Neural crest cell (in vitro differentiated cells): ENCODE results near the gene EMILIN1. TPM values are rescaled to one million over a fixed set of nuclear protein-coding genes. Genes with fewer than 3 reads are reported as not detected.

Experiments used
- DNase-seq: peaks from one replicate; pipeline ENCODE4 v3.0.0; 2021; ENCODE audit warnings: low read depth, mixed read lengths, low spot score
- H3K27ac Mint-ChIP-seq: one replicate; pipeline ENCODE4 v1.8.0; 2021; ENCODE audit warnings: mild to moderate bottlenecking, mixed read lengths; ENCODE audit not compliant: unreplicated experiment
- H3K27me3 Mint-ChIP-seq: 2 replicates; pipeline ENCODE4 v1.8.0; 2021; ENCODE audit warnings: low read depth, mild to moderate bottlenecking, mixed read lengths
- H3K36me3 Mint-ChIP-seq: 2 replicates; pipeline ENCODE4 v1.8.0; 2021; ENCODE audit warnings: low read depth, mild to moderate bottlenecking, mixed read lengths
- H3K4me1 Mint-ChIP-seq: 2 replicates; pipeline ENCODE4 v1.8.0; 2021; ENCODE audit warnings: mixed read lengths
- H3K4me3 Mint-ChIP-seq: one replicate; pipeline ENCODE4 v1.8.0; 2021; ENCODE audit warnings: mild to moderate bottlenecking, mixed read lengths
- H3K9me3 Mint-ChIP-seq: 2 replicates; pipeline ENCODE4 v1.8.0; 2021; ENCODE audit warnings: mixed read lengths
- CTCF ChIP-seq: fragments of 200-600 bp; sonication (generic); conservative IDR thresholded peaks from 2 replicates; pipeline ENCODE4 v1.5.0; 2021; ENCODE audit warnings: antibody characterized with exemption, mild to moderate bottlenecking
- total RNA-seq: library from RNA; stranded (reverse); gene quantifications from 2 replicates; pipeline ENCODE4 v1.2.1, GENCODE V29; 2021

EMILIN1 gene
- total RNA-seq, 1 donor from 2014 or later = 24.1 TPM

GRCh38 chr2:27093430-27094352, 15.3 kb downstream of the EMILIN1 start:
- H3K36me3 Mint-ChIP-seq = no peaks in the 10 kb centered on the region
- DNase-seq = no peak
- peaks cover 11% of the 10 kb centered on the region for H3K4me1 Mint-ChIP-seq
- H3K9me3 Mint-ChIP-seq = no peaks in the 10 kb centered on the region
- H3K27ac Mint-ChIP-seq = peak overlapping the region; percentile 71
- no peak for TF ChIP-seq CTCF
- no peaks in the 10 kb centered on the region for H3K27me3 Mint-ChIP-seq
- no peak overlapping the region for H3K4me3 Mint-ChIP-seq

GRCh38 chr2:27094353-27094984, 16.1 kb downstream of the EMILIN1 start:
- H3K9me3 Mint-ChIP-seq = no peaks in the 10 kb centered on the region
- no peak for DNase-seq
- H3K4me3 Mint-ChIP-seq = no peak overlapping the region
- H3K27ac Mint-ChIP-seq = no peak overlapping the region
- peaks cover 11% of the 10 kb centered on the region for H3K4me1 Mint-ChIP-seq
- no peaks in the 10 kb centered on the region for H3K27me3 Mint-ChIP-seq
- H3K36me3 Mint-ChIP-seq = no peaks in the 10 kb centered on the region
- TF ChIP-seq CTCF = no peak

- TF ChIP-seq CTCF = no peak
- H3K27me3 Mint-ChIP-seq = no peaks in the 10 kb centered on the region
- H3K9me3 Mint-ChIP-seq = no peaks in the 10 kb centered on the region
Measured at GRCh38 chr2:27095427-27095744, 17.0 kb downstream of the EMILIN1 start.

GRCh38 chr2:27095745-27096651, 17.6 kb downstream of the EMILIN1 start:
- Mint-ChIP-seq H3K27ac (peak overlapping the region; percentile 83), H3K9me3 (no peaks in the 10 kb centered on the region), H3K27me3 (no peaks in the 10 kb centered on the region), H3K36me3 (no peaks in the 10 kb centered on the region), H3K4me1 (peaks cover 11% of the 10 kb centered on the region), H3K4me3 (peak overlapping the region; percentile 80)
- TF ChIP-seq CTCF = no peak
- peak; percentile 59 for DNase-seq

More at GRCh38 chr2:27095427-27095744, 17.0 kb downstream of the EMILIN1 start:
- DNase-seq = no peak
- Mint-ChIP-seq H3K4me1 (peaks cover 11% of the 10 kb centered on the region), H3K4me3 (no peak overlapping the region), H3K36me3 (no peaks in the 10 kb centered on the region), H3K27ac (no peak overlapping the region)

GRCh38 chr2:27096748-27097297, 18.4 kb downstream of the EMILIN1 start:
- TF ChIP-seq CTCF = no peak
- peaks cover 11% of the 10 kb centered on the region for H3K4me1 Mint-ChIP-seq
- H3K9me3 Mint-ChIP-seq = no peaks in the 10 kb centered on the region
- no peaks in the 10 kb centered on the region for H3K27me3 Mint-ChIP-seq
- no peaks in the 10 kb centered on the region for H3K36me3 Mint-ChIP-seq
- H3K4me3 Mint-ChIP-seq = no peak overlapping the region
- H3K27ac Mint-ChIP-seq = no peak overlapping the region
- DNase-seq = no peak
